ENCODE measurements around the gene ZNF664.

ZNF664 gene

DNA sequence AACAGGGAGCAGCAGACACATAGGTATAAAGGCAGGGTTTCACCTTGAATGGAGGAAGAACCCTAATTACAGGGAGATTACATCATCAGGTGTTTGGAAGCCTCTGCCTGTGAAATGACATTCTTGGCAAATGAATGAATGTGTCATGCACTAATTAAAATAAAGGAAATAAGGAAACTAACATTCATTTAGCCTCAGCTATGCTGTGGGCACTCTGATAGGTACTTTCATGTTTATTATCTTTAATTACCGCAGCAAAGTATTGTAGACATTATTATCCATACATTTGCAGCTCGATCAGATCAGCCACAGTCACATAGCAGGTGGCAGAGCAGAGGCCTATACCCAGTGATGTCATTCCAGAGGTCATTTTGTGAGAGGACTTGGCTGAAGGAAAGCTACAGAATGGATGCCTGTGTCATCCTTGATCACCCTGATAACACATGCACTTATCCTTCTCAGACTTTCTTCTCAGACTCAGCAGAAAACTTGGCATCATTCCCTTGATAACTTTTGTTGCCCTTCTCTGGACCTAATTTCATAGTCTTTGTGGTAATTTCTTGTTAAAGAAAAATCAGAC, 18.4 kb downstream of the ZNF664 start:
- no peak for DNase-seq

DNA sequence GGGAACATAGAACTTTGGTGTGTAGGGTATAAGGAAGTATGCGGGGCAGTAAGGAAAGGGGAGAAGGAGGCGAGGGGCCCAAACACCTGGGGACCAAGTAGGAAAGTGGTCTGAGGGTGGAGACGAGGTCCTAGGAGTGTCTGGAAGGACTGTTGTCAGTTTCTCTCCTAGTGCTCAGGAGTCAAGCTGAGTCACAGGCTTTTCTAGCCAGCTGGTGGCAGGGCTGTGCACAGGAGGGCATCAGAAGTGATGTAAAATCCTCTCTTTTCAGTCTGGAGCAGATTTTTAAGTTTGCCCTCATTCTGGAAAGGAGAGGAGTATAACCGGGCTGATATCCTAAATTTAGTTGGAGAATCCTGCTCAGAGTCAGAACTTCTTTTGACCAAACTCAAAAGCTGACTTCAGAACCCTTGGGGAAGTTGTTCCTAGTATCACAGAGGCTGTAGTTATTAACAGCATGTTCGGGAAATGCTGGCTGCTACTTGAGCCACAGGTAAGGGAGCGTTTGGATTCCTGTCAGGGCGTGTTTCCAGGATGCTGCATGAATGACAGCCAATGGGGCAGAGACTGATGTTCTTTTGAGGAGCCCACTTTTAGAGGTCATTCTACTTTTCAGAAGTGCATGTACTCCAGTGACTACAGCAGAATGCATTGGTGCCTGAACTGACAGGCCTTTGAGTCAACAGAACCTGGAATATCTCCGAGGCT, 19.3 kb downstream of the ZNF664 start:
- DNase-seq: no peak

DNA sequence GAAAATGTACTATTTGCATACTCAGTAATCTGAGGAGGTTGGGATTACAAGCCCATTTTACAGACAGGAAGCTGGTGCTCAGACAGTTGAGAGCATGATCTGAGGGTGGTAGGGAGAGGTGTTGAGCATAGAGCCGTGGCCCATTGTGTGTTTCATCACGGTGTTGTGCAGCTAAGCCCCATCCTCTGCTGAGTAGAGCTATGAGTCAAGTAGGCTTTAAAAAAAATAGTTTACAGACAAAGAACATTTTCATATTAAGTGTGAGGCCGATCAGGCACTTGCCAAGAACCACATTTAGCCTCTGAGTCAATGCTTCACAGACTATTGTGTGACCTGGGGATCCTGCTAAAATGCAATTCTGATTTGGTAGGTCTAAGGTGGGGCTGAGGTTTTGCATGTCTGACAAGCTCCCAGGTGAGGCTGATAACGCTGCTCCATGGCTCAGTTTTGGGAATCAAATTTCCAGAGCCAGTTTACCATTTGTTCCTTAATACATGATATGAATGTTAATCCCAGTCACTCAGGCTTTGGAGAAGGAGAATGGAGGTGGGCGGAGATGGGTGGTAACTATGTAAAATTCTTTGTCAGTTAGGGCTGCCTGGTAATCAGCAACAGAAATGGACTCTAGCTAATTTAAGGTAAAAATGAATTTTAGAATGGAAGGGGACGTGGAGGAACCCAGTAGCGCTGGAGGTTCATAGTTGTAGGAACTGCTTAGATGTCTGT, 22.2 kb downstream of the ZNF664 start:
- no peak for DNase-seq

DNA sequence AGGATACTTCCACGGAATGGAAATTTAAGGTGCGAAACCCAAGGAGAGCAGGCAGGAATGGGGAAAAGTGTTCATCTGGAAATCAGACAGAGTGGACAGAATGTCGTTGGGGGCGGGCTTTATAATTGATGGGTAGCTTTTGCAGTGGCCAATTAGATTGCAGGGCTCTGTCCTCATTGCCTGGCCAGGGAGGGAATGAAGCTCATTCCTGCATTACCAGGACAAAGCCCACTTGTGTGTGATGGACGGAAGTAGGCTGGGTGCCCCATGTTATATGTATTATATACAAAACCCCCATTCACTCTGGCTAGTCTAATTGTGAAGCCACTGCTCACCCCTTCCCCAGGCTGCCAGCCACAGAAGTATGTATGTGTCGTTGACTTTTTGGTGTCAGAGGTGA, 23.6 kb downstream of the ZNF664 start:
- DNase-seq: no peak

DNA sequence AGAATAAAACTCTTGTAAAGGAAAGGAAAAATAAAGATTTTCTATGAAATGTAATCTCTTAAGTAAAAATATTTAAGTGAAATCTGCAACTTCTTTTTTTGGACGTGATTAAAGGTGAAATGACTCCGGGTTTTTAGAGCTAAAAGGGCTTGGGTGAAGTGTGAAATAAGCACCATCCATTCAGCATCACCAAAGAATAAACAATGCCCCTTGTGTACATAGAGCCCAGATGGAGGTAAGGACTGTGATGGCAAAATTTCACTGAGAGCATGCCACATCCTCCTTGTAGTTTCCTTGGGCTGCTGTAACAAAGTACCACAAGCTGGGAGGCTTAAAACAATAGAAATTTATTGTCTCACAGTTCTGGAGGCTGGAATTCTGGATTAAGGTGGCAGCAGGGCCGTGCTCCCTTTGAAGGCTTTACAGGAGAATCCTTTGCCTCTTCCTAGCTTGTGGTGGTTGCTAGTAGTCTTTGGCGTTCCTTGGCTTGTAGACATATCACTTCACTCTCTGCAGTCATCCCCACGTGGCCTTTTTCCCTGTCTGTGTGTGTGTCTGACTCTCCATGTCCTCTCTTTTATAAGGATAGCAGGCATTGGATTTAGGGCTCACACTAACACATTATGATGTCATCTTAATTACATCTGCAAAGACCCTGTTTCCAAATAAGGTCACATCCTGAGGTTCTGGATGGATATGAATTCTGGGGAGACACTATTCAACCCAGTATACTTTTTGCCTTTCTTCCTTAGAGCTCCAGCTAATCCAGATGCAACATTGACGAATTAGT, 24.2 kb downstream of the ZNF664 start:
- DNase-seq: no peak

DNA sequence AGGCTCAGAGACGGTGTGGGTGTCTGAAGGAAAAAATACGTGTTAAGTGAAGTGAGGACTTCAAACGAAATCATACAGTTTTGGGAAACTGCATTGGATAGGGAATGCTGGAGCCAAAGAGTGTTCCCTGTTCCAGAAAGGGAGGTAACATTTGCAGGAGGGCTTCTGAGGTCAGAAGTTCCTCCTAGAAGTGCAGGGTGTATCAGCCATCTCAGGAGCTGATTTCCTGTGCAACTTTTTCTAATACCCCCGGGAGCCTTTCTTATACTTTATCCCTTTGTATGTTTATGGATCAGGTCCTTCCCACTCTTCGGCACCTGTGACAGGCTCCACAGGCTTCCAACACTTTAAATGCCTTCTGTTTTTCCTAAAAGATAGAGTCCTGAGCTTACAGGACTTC, 24.9 kb downstream of the ZNF664 start:
- DNase-seq: no peak

DNA sequence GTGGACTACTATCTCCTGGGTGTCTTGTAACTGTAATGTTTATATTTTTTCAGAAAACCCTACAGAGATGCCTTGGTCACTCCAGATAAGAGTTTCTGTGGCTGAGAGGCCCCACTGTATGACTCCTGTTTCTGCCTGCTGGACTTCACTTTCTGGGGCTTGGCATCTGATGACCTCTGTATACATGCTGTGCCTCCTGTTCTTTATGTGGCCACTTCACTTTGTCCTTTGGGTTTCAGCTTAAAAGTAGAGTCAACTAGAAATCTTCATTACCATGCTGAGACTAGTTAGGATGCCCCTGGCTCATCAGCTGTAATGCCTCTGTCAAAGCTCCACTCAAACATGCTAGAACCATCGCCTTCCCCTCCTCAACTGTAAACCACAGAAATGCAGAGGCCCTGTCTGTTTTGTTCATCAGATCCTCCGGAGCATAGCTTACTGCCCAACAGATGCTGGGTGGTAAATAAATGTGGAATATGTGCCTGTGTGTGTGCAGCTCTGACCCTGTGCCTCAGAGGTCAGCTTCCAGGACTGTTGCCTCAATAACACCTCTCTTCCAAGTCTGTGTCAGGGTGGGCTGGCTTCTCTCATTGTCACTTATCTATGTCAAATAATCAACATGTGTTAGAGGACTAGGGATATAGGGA, 25.5 kb downstream of the ZNF664 start:
- no peak for DNase-seq

DNA sequence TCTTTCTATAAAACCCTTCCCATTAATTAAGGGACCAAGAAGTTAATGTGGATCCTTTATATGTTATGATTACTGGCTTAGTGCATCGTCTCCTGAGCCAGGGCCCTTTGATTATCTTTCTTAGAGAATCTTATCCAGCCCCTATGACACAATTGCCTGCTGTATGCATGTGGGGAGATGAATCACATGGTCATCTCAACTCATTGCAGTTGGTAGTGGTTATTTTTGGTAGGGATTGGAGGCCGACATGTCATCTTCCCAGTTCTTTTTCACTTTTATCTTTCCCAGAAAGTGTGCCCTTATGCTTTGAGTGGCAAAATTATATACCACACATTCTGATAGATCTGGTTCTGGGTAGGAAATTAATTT, 26.0 kb downstream of the ZNF664 start:
- DNase-seq: no peak

DNA sequence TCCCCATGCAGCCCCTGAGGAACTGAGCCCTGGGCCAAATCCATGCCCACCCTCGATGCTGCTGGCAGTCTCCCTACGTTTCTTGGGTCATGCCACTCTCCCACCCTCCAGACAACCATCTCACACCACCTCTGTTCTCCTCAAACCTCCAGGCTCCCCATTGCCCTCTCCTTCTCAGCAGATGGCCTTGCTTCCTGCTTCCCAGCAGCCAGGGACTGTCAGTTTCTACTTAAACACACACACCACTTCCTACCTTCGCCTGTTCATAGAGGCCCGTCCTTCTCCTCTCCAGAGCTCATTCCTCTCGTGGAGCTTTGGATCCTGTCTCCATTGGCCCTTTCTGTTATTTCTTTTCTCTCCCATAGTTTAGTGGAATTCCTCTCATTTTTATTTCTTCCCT, 27.1 kb downstream of the ZNF664 start:
- no peak for DNase-seq

DNA sequence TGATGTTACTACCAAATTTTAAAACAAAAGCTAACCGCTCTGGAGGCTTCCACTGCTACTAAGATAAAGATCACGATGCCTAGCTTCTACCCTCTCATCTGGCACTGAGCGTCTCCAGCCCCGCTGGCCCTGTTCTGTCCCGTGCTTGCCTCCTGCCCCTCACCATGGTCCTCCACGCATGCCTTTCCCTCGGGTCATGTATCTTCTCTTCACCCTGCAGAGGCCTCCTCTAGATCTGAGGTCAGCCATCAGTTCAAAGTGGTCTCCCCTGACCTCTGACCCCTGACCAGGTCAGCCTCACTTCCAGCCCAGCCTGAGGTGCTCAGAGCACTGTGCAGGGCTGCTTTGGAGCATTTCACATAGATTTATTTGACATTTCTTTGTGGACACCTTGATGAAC, 28.3 kb downstream of the ZNF664 start:
- no peak for DNase-seq

DNA sequence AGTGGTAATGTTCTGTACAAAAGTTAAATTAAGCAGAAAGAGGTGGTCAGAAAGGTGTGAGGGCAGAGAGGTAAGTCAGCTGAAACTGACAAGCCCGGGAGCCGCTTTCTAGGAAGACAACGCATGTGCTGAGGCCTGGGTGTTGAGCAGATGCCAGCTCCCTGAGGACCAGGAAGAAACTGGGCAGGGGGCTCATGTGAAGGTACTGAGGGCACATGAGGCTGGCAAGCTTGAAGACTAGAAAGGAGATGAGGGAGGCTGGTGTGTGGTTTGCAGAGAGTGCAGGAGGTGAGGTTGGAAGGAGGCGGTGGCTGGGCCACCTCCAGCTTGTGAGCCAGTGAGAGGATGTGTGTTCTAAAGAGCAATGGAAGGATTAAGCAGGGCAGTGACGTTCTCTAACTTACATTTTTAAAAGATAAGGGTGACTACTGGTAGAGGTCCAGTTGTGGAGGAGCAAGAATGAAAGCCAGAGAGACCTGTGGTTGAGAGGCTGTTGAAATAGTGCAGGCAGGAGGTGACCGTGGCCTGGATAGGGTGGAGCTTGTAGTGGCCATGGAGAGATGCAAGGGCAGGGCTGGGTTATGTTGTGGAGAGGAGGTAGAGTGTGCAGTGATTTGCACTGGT, 29.1 kb downstream of the ZNF664 start:
- no peak for DNase-seq

DNA sequence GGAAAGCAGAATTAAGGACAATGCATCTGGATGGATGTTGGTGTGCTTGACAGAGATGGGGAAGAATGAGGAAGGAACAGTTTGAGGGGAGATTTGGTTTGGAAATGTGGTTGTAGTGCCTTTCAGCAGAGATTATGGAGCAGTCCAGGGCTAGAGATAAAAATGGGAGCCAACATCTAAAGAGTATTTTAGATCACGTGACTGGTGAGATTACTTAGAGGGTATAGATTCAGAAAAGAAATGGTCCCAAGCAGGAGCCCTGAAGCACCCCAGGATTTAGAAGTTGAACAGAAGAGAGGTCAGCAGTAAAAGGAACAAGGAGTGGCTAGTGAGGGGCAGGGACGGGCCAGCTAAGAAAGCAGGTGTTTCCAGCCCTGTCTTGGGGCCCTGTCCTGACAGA, 29.6 kb downstream of the ZNF664 start:
- DNase-seq: no peak

DNA sequence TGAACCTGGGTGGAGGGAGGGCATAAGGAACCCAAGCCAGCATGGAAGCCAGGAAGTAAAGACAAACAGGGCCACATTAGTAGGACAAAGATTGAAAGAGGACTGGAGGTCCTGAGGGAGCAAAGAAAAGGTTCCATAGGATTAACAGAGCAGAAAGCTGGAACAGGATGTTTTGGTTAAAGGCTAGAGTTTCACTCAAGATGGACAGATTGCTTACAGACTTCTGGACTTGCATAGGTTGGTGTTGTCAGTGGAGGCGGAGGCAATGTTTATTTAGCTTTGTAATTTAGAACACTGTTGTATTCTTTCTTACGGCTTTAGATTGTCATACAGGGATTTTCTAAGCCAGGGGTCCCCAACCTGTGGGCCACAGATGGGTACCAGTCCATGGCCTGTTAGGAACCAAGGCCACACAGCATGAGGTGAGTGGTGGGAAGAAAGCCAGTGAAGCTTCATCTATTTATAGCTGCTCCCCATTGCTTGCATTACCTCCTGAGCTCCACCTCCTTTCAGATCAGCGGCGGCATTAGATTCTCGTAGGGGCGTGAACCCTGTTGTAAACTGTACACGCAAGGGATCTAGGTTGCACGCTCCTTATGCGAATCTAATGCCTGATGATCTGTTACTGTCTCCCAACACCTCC, 31.3 kb downstream of the ZNF664 start:
- DNase-seq: no peak

DNA sequence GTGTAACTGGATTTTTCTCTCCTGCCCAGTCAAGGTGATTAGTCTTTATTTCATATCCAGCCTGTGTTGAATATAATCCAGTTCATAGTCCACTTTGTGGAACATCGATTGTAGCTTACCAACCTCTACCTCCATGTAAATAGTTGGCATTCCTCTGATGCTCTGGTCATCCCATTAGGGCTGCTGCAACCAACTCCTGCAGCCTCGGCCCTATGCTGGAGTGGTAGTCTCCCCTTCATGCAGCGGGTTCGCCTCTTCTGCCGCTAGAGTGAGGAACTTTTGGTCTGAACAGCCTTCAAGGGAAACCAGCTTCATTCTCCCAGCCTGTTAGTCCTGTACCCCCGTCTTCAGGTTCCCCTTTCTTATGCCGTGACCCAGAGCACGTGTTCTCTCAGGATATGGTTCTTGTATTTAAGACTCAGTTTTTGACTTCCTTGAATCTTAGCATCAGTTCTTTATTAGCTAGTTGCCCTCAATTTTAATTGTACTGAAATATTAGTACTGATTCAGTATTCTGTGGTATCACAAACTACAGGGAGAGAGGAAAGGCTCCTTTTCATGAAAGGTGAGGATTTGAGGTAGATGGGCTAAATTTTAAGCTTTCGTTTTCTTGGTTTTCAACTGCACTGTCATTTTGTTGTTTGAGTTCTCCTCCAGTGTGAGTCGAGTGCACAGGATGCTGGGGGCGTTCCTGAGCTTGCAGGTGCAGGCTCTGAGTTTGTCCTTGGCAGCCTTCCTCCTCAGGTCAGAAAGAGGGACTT, 33.2 kb downstream of the ZNF664 start:
- DNase-seq: peak; percentile 66 to 73

DNA sequence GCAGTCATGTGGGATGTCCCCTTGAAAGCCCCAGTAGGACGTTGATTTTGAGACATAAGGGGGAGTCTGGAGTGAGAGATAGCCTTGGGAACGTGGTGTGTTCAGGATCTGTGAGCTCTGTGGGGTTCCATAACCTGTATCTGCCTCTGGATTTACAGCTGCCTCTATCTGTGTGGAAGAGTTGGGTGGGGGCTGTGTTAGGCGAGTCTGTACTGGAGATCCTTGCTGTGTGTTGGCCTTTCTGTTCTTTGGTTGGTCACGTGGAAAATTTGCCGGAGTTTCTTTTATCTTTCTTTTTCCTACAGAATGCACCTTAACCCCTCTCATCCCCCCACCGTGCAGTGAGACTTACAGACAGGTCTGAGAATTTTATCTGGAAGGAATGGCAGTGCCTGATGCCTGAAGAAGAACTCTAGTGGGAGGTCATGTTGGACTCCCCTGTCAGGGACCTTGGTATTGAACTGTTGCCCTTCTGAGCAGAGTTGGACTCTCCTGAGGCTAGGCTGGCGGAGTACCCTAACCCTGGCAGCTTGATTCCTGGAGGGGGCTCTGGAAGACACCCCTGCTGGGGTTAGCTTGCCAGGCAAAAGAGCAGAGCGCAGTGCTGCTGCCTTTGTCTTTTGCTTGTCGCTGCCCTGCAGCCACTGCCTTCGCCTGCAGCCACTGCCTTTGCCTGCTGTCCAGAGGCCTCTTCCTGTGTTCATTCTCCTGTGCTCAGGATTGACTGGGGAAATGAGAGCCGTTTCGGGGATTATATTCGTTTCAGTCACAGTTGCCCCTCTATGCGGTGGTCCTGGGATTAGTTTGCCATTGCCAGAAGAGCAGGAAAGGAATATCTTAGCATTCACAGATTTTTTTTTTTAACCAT, 34.1 kb downstream of the ZNF664 start:
- DNase-seq: no peak

DNA sequence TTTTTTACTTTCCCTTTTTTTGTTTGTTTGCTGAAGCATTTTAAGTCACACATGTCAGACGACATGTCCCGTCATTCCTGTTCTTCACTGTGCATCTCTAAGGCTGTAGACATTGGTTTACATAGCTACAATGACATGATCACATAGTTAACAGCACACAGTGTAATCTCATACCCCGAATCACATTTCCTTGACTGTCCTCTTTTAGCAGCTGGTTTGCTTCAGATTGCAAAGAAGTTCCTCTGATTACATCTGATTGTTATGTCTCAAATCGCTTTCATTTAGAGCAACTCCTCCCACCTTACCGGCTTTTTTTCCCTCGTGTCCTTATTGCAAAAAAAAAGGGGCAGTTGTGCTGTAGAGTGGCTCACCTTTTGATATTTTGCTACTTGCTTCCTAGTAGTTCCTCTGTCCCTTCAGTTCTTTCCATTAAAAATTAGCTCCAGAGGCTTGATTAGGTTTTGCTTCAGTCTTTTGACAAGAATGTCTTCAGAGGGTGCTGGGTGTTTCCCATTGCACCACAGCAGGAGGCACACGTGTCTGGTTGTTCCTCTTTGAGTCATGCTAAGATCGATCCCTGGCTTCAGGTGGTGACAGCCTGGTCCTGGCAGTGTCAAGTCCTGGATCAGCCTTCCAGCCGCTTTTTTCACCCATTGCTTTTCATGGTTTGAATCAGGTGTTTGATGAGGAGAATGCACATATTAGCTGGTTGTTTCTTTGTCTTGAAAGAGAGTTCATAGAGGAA, 35.0 kb downstream of the ZNF664 start:
- peak; percentile 57 to 60 for DNase-seq

DNA sequence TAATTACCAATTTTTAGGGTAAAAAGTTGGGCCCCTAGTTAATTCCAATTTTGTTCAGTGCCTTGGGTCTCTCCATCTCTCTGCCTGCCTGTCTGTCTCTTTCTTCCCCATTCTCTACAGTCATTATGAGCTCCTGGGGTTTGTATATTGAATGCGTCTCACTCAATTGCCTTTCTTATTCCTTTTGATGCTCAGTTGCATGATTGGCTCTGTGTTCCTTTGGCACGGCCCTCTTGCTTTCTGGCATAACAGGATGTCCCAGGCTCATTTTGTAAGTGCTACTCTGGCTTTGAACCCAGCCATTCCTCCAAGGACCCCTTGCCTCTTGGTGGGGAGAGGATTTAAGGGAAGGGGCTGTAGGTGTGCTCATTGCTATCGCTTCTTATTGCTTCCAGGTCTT, 35.6 kb downstream of the ZNF664 start:
- no peak for DNase-seq

DNA sequence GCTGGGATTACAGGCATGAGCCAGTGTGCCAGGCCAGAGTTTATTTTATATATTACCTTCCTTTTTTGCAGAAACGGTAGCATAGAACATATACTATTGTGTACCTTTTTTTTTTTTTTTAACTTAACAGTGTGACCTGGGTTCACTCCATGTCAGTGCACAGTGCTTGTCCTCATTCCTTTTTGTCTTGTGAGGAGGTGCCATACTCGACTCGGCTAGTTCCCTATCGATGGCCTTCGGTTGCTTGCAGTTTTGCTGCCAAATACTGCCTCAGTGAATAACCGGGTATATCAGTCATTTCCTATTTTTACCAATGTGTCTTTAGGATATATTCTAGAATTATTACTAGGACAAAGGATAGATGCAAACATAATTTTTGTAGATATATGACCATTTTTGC, 36.8 kb downstream of the ZNF664 start:
- no peak for DNase-seq

DNA sequence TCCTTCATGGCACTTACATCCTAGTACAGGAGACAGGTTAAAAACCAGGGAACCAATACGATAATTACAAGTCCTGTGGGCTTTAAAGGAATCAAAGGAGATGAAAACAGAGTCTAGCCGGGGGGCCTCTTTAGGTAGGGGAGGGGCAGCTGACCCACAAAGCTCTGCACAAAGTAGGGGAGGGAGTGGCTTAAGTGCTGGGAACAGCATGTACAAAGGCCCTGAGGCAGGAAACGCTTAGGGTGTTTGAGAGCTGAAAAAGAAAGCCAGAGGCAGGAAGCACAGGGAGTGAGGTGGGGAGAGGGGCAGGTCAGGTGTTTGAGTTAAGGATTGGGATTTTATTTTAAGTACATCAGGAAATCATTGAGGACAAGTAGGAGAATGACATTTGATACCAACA, 37.7 kb downstream of the ZNF664 start:
- no peak for DNase-seq
